Prostate gland (tissue), 2 donors: Measurements from ENCODE around the gene ZNF841.

Experiments
- POLR2A ChIP-seq: fragments of 450-650 bp; IDR thresholded peaks from one replicate; pipeline ENCODE4 v1.6.1; 2016; ENCODE audit warnings: antibody characterized with exemption, mild to moderate bottlenecking
- TF ChIP-seq, protein P1 (sequence below), 4 experiments: fragments of 200-600 bp in 2 of 4; fragments of 450-650 bp in 2 of 4; sonication (generic) in 2 of 4; IDR thresholded peaks; 1 replicate in 3 of 4; 2 replicates in 1 of 4; pipeline ENCODE4 v1.5.1; 2016 to 2019; ENCODE audit warnings: antibody characterized with exemption in 4 of 4, mild to moderate bottlenecking in 2 of 4, moderate library complexity in 2 of 4

DNA sequence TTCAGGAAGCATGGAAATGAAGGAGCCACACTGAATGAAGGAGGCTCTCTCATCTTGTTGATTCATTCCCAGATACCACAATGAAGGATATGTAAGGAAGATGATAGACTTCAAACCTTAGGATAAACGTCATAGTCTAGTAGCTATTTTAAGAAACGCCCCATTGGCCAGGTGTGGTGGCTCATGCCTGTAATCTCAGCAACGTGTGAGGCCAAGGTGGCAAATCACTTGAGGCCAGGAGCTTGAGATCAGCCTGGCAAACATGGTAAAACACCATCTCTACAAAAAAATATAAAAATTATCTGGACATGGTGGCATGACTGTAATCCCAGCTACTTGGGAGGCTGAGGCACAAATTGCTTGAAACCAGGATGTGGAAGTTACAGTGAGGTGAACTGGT, 17.1 kb upstream of the ZNF841 start:
- TF ChIP-seq POLR2A: no peak
- TF ChIP-seq, protein P1, sequence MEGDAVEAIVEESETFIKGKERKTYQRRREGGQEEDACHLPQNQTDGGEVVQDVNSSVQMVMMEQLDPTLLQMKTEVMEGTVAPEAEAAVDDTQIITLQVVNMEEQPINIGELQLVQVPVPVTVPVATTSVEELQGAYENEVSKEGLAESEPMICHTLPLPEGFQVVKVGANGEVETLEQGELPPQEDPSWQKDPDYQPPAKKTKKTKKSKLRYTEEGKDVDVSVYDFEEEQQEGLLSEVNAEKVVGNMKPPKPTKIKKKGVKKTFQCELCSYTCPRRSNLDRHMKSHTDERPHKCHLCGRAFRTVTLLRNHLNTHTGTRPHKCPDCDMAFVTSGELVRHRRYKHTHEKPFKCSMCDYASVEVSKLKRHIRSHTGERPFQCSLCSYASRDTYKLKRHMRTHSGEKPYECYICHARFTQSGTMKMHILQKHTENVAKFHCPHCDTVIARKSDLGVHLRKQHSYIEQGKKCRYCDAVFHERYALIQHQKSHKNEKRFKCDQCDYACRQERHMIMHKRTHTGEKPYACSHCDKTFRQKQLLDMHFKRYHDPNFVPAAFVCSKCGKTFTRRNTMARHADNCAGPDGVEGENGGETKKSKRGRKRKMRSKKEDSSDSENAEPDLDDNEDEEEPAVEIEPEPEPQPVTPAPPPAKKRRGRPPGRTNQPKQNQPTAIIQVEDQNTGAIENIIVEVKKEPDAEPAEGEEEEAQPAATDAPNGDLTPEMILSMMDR (IDR thresholded peaks at IDR 0.05): no peak
